ENCODE results near the gene MUC4.
"Not testable (repeated sequence)": the region's sequence is repeated elsewhere in the genome, so short reads cannot be mapped to it uniquely, and the experiment has no call there.

Gene MUC4

GRCh38 chr3:195773956-195774537, 37.7 kb downstream of the MUC4 start:
- Histone ChIP-seq H3F3A (ENCODE audit: low read depth) (no peaks in the 10 kb centered on the region), H3K4me1 (ENCODE audit: insufficient read depth, low read length, poor library complexity, severe bottlenecking) (no peaks in the 10 kb centered on the region), H3K27me3 (ENCODE audit: insufficient read depth, low read length, poor library complexity, severe bottlenecking) (no peaks in the 10 kb centered on the region), H3K4me3 (ENCODE audit: low read length, poor library complexity, severe bottlenecking) (no peak overlapping the region), H3K9me3 (ENCODE audit: insufficient read depth, low read depth, low read length) (no peaks in the 10 kb centered on the region), H2AFZ (ENCODE audit: low read length) (no peak overlapping the region), H3K36me3 (ENCODE audit: insufficient read depth, low read length) (no peaks in the 10 kb centered on the region), H3K79me2 (ENCODE audit: insufficient read depth, low read length) (no peaks in the 10 kb centered on the region), H3K9me2 (replicated peaks; ENCODE audit: low read depth, low read length) (no peaks in the 10 kb centered on the region), H4K20me1 (ENCODE audit: insufficient read depth, low read length, poor library complexity, severe bottlenecking) (no peaks in the 10 kb centered on the region), H3K4me2 (ENCODE audit: low read depth, low read length, poor library complexity, severe bottlenecking) (no peak overlapping the region), H3K9ac (ENCODE audit: low read depth, low read length, poor library complexity, severe bottlenecking) (no peak overlapping the region)
- TF ChIP-seq CTCF (conservative IDR thresholded peaks at IDR 0.05; ENCODE audit: low read length) (no peak), EZH2phosphoT487 (IDR thresholded peaks at IDR 0.05; ENCODE audit: borderline replicate concordance) (no peak)

- Histone ChIP-seq H3K4me1 (ENCODE audit: insufficient read depth, low read length, poor library complexity, severe bottlenecking) (no peaks in the 10 kb centered on the region), H3K9me3 (ENCODE audit: insufficient read depth, low read depth, low read length) (no peaks in the 10 kb centered on the region), H2AFZ (ENCODE audit: low read length) (no peak overlapping the region), H3K9ac (ENCODE audit: low read depth, low read length, poor library complexity, severe bottlenecking) (no peak overlapping the region), H3K27me3 (ENCODE audit: insufficient read depth, low read length, poor library complexity, severe bottlenecking) (no peaks in the 10 kb centered on the region), H3K9me2 (replicated peaks; ENCODE audit: low read depth, low read length) (no peaks in the 10 kb centered on the region), H4K20me1 (ENCODE audit: insufficient read depth, low read length, poor library complexity, severe bottlenecking) (no peaks in the 10 kb centered on the region), H3F3A (ENCODE audit: low read depth) (no peaks in the 10 kb centered on the region), H3K79me2 (ENCODE audit: insufficient read depth, low read length) (no peaks in the 10 kb centered on the region), H3K4me3 (ENCODE audit: low read length, poor library complexity, severe bottlenecking) (no peak overlapping the region), H3K4me2 (ENCODE audit: low read depth, low read length, poor library complexity, severe bottlenecking) (no peak overlapping the region), H3K36me3 (ENCODE audit: insufficient read depth, low read length) (no peaks in the 10 kb centered on the region)
- no peak for TF ChIP-seq EZH2phosphoT487 (IDR thresholded peaks at IDR 0.05; ENCODE audit: borderline replicate concordance)
- no peak for TF ChIP-seq CTCF (conservative IDR thresholded peaks at IDR 0.05; ENCODE audit: low read length)
Measured at GRCh38 chr3:195771646-195772300, 40.0 kb downstream of the MUC4 start.

- H3K4me3 ChIP-seq (ENCODE audit: low read length, poor library complexity, severe bottlenecking); H3K36me3 ChIP-seq (ENCODE audit: insufficient read depth, low read length); H4K20me1 ChIP-seq (ENCODE audit: insufficient read depth, low read length, poor library complexity, severe bottlenecking): not testable (repeated sequence)
Measured at GRCh38 chr3:195770841-195771645, 40.7 kb downstream of the MUC4 start.

More at GRCh38 chr3:195770841-195771645, 40.7 kb downstream of the MUC4 start:
- H3K4me2 ChIP-seq (ENCODE audit: low read depth, low read length, poor library complexity, severe bottlenecking); H3K9ac ChIP-seq (ENCODE audit: low read depth, low read length, poor library complexity, severe bottlenecking); H3K9me2 ChIP-seq (replicated peaks; ENCODE audit: low read depth, low read length); H3K4me1 ChIP-seq (ENCODE audit: insufficient read depth, low read length, poor library complexity, severe bottlenecking); H3F3A ChIP-seq (ENCODE audit: low read depth); H2AFZ ChIP-seq (ENCODE audit: low read length); H3K27me3 ChIP-seq (ENCODE audit: insufficient read depth, low read length, poor library complexity, severe bottlenecking); H3K79me2 ChIP-seq (ENCODE audit: insufficient read depth, low read length); H3K9me3 ChIP-seq (ENCODE audit: insufficient read depth, low read depth, low read length): not testable (repeated sequence)
